Activated T-helper 1 cell treated with anti-CD3 and anti-CD28 coated beads, Interleukin-2, amount 50 U/mL, for 16 hours (primary cell): ENCODE measurements around the gene TBC1D9.

ENCODE experiments used
- DNase-seq, 2 donors: peaks; one replicate each; pipeline ENCODE4 v3.0.0-alpha.2; 2020; ENCODE audit warnings: low read depth in 1 of 2, low spot score in 1 of 2

The TBC1D9 gene

GRCh38 chr4:140653718-140654494 lies 102.3 kb downstream of the TBC1D9 start:
- DNase-seq, result no peak

GRCh38 chr4:140652601-140653000 lies 103.6 kb downstream of the TBC1D9 start:
- no peak for DNase-seq

- no peak for DNase-seq
Observed at GRCh38 chr4:140648716-140649308, 107.4 kb downstream of the TBC1D9 start.

- DNase-seq, result no peak
Observed at GRCh38 chr4:140645614-140646412, 110.4 kb downstream of the TBC1D9 start.

GRCh38 chr4:140645196-140645595 lies 111.0 kb downstream of the TBC1D9 start:
- DNase-seq, result no peak

GRCh38 chr4:140644470-140645185 lies 111.6 kb downstream of the TBC1D9 start:
- DNase-seq, result no peak

GRCh38 chr4:140643571-140644055 lies 112.6 kb downstream of the TBC1D9 start:
- no peak for DNase-seq

- DNase-seq, result no peak
Observed at GRCh38 chr4:140642674-140643437, 113.3 kb downstream of the TBC1D9 start.

- DNase-seq, result no peak
Observed at GRCh38 chr4:140641789-140642439, 114.3 kb downstream of the TBC1D9 start.

- no peak for DNase-seq
Observed at GRCh38 chr4:140641105-140641555, 115.1 kb downstream of the TBC1D9 start.

GRCh38 chr4:140640150-140640748 lies 115.9 kb downstream of the TBC1D9 start:
- no peak for DNase-seq

GRCh38 chr4:140639066-140639465 lies 117.1 kb downstream of the TBC1D9 start:
- DNase-seq, result no peak

GRCh38 chr4:140637836-140638235 lies 118.3 kb downstream of the TBC1D9 start:
- DNase-seq, result no peak

- DNase-seq, result no peak
Observed at GRCh38 chr4:140635606-140636005, 120.6 kb downstream of the TBC1D9 start.

- DNase-seq, result no peak
Observed at GRCh38 chr4:140633951-140634350, 122.2 kb downstream of the TBC1D9 start.

GRCh38 chr4:140633124-140633523 lies 123.1 kb downstream of the TBC1D9 start:
- no peak for DNase-seq

- no peak for DNase-seq
Observed at GRCh38 chr4:140630246-140630645, 125.9 kb downstream of the TBC1D9 start.

GRCh38 chr4:140628016-140628415 lies 128.2 kb downstream of the TBC1D9 start:
- no peak for DNase-seq

- no peak for DNase-seq
Observed at GRCh38 chr4:140626661-140627376, 129.4 kb downstream of the TBC1D9 start.
